Skin epidermis (tissue), 12 donors: ENCODE data around the gene TDRD1.

Experiments
- H3K27ac ChIP-seq, 21 experiments: fragments of 200-600 bp; sonication (generic) in 11 of 21; one replicate each; pipeline ENCODE4 v1.5.0; 2020; ENCODE audit warnings: mild to moderate bottlenecking in 3 of 21, inconsistent platforms in 2 of 21, moderate library complexity in 2 of 21
- H3K4me3 ChIP-seq, 7 experiments: fragments of 200-600 bp; sonication (generic) in 2 of 7; one replicate each; pipeline ENCODE4 v1.5.0; 2020; ENCODE audit warnings: inconsistent platforms in 2 of 7, mild to moderate bottlenecking in 2 of 7, moderate library complexity in 1 of 7

The TDRD1 gene

DNA sequence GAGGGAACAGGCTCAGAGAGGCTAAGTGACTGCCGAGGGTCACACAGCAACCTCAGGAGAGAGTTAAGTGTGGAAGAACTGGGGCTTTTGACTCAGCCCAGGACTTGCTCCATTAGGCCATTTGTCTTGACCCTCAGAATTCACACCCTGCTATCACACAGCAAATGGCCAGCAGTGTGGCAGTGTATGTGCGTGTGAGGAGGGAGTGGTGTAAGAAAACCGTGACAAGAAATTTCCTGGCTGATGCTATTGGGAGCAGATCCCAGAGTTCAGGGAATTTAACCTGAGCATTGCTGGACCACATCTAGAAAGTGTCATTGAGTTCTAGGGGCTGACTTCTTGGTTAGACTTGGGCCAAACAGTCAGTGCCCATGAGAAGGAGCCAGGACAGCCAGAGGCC lies 78.3 kb downstream of the TDRD1 start:
- peak overlapping the region in 9 of 21 experiments; percentile 3 to 53 (median 28) for H3K27ac ChIP-seq

DNA sequence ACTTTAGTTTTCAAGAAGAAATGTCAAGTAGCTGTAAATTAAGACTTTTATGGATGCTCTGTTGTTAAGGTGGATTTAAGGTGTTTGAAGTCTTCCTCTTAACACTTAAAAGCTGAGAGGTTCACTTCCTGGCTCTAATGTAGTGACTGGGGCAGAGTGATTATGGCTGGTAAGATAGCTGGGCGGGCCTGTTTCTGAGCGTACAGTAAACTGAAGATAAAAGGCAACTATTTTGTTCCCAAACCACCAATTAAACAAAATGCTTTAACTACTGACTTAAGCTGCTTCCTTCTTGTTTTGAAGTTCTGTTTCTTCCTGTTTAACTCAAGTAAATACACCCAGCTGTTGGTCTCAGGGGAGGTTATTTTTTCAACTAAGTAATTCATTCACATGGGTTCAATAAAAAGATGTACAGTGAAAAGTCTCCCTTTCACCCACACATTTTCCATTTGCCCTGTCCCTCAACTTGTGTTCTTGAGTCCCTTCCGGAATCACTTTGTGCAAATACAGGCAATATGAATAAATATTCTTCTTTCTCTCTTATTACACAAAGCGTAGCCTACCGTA lies 79.2 kb downstream of the TDRD1 start:
- Histone ChIP-seq H3K27ac (peak overlapping the region in 9 of 21 experiments; percentile 3 to 53 (median 35)), H3K4me3 (no peak overlapping the region)

More for the DNA sequence above, 78.3 kb downstream of the TDRD1 start:
- no peak overlapping the region for H3K4me3 ChIP-seq

DNA sequence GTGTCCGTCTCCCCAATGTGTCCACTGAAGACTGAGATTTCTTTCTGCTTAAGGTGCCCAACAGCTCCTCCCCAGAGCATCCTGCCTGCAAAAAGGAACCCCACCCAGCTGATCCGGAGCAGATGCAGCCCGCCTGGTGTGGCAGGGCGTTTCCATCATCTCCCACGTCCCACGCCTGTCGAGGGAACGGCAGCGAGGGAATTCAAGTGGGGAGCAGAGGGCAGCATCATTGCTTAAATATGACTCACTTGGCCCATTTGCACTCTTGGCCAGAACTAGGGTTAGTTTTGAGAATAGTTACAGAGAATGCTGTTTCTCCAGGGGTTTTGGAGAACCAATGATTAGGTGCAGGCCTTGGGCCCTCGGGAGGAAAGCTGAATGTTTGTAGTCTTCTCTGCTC lies 80.7 kb downstream of the TDRD1 start:
- Histone ChIP-seq H3K27ac (peak overlapping the region in 11 of 21 experiments; percentile 15 to 72 (median 59)), H3K4me3 (no peak overlapping the region)

DNA sequence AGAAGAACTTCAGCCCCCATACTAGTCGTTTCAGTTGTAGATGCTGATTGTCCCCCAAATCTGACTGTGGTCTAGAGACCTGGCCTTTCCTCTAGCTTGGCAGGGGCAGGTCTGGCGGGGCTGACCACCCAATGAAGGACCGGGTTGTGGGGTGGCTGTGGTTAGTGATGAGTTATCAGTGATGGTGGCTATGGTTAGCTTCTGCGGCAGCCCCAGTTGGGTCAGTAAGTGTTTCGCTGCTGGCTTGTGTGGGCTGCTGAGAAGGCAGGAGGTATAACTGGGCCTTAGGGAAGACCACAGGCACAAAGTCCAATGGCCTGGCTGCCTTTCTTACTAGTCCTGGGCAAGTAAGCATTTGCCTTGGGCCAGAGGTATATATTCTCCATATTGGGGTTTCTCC lies 81.2 kb downstream of the TDRD1 start:
- Histone ChIP-seq H3K27ac (peak overlapping the region in 16 of 21 experiments; percentile 15 to 74 (median 62)), H3K4me3 (no peak overlapping the region)

DNA sequence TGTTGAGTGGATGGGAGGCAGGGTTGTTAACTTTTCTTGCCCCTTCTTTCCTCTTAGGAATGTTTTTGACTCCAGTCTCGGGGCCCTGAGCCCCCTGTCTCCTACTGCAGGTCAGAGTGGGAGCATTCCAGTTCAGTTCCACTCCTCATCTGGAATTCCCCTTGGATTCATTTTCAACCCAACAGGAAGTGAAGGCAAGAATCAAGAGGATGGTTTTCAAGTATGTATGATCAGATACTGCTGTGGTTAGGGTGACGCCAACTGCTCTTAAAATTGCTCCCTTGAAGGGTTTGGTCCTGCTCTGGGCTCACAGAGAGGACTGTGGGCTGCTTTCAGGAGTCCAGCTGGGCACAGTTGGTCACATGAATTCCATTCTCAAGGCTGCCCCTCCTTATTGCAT lies 81.9 kb downstream of the TDRD1 start:
- Histone ChIP-seq H3K27ac (peak overlapping the region in 11 of 21 experiments; percentile 15 to 74 (median 68)), H3K4me3 (no peak overlapping the region)

DNA sequence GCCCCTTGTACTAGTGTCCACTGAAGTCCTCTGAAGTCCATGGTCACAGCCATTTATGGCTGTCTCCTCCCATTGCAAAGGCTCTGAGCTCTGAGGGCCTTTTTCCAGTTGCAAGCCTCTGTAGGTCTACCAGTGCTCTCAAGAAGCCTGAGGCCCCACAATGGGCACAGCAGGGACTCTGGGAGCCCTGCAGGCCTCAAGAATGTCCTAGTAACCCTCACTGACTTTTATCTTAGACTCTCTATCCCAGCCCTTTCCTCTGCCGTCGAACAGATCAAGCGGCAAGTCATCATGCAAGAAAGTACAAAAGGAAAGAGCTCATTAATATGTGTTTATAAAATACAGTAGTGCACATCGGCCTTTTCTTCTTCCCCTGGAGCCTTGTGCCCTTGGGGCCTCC lies 83.3 kb downstream of the TDRD1 start:
- H3K27ac ChIP-seq = no peak overlapping the region

GRCh38 chr10:114265392-114266053 lies 86.4 kb downstream of the TDRD1 start:
- no peak overlapping the region for H3K4me3 ChIP-seq
- peak overlapping the region in 12 of 21 experiments; percentile 18 to 71 (median 54) for H3K27ac ChIP-seq

More for the DNA sequence above, 83.3 kb downstream of the TDRD1 start:
- H3K4me3 ChIP-seq = no peak overlapping the region

GRCh38 chr10:114266521-114266920 lies 87.4 kb downstream of the TDRD1 start:
- peak overlapping the region in 8 of 21 experiments; percentile 2 to 69 (median 43) for H3K27ac ChIP-seq
- H3K4me3 ChIP-seq = no peak overlapping the region

GRCh38 chr10:114271075-114271778 lies 92.1 kb downstream of the TDRD1 start:
- Histone ChIP-seq H3K4me3 (no peak overlapping the region), H3K27ac (peak overlapping the region in 8 of 21 experiments; percentile 3 to 58 (median 20))

- peak overlapping the region in 8 of 21 experiments; percentile 3 to 58 (median 38) for H3K27ac ChIP-seq
- H3K4me3 ChIP-seq = no peak overlapping the region
Observed at GRCh38 chr10:114271779-114272167, 92.6 kb downstream of the TDRD1 start.

DNA sequence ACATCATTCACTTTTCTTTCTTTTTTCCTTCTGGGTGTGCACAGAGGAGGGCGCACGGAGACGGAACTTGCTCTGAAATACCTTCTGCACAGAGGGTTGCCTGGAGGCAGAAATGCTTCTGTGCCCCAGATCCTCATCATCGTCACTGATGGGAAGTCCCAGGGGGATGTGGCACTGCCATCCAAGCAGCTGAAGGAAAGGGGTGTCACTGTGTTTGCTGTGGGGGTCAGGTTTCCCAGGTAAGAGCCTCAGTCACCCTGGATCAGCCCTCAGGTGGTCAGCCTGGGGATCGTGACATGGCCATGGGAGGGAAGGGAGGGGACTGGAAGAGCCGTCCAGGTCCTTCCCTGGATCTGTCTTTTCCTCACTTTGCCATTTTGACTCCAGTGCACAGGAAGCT lies 93.5 kb downstream of the TDRD1 start:
- no peak overlapping the region for H3K4me3 ChIP-seq
- H3K27ac ChIP-seq = no peak overlapping the region

- Histone ChIP-seq H3K27ac (no peak overlapping the region), H3K4me3 (no peak overlapping the region)
Observed at GRCh38 chr10:114273910-114274309, 94.8 kb downstream of the TDRD1 start.

- H3K4me3 ChIP-seq = no peak overlapping the region
- H3K27ac ChIP-seq = no peak overlapping the region
Observed at GRCh38 chr10:114274616-114275453, 95.7 kb downstream of the TDRD1 start.

- Histone ChIP-seq H3K4me3 (no peak overlapping the region), H3K27ac (no peak overlapping the region)
Observed at GRCh38 chr10:114276066-114276465, 96.9 kb downstream of the TDRD1 start.

DNA sequence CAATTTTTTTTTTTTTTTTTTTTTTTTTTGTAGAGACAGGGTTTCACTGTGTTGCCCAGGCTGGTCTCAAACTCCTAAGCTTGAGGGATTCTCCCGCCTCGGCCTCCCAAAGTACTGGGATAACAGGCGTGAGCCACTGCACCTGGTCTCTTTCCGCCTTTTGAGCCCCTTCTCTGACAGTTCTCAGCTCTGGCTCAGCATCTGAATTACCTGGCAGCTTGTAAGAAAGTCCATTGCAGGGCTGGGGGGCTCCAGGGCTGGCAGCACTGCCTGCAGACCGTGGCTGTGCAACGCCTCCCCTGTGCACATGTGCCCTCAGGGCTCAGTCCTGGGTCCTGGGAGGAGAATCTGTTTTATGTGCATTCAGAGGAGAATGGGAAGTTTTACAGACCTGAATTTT lies 97.5 kb downstream of the TDRD1 start:
- H3K27ac ChIP-seq = no peak overlapping the region

GRCh38 chr10:114278140-114278883 lies 99.2 kb downstream of the TDRD1 start:
- H3K4me3 ChIP-seq = no peak overlapping the region
- H3K27ac ChIP-seq = peak overlapping the region in 1 of 21 experiments; percentile 18

More for the DNA sequence above, 97.5 kb downstream of the TDRD1 start:
- H3K4me3 ChIP-seq = no peak overlapping the region

DNA sequence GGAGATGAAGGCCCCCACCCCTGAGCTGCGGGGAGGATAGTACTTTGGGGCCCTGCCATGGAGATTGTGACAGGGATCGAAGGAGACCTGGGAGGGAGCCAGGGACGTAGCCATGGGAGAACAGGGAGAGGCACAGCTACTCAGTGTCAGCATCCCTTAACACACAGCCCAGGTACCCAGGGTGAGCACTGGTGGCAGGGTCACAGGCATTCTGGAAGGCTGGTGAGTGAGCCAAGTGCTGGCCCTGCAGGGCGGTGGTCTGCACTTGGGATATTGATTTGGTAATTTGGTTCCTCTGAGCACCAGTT lies 99.7 kb downstream of the TDRD1 start:
- no peak overlapping the region for H3K27ac ChIP-seq
- H3K4me3 ChIP-seq = no peak overlapping the region

DNA sequence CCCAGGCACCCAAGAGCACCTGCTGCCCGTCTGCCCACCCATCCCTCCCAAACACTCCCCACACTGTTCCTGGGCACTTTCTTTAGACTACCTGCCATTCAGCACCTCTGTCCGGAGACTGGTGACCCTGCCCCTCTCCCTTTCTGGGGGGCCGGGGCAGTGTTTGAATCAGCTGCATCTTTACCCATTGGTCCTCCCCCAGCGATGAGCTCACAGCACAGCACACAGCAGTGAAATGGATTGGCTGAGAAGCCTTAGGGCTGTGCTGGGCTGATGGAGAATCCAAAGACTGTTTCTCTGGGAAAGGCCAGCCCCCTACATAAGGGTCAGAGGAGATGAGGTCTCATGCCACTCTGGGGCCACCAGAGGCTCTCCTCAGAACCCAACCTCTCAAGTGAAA lies 100.1 kb downstream of the TDRD1 start:
- H3K4me3 ChIP-seq = no peak overlapping the region
- peak overlapping the region in 3 of 21 experiments; percentile 1 to 43 (median 30) for H3K27ac ChIP-seq

GRCh38 chr10:114279901-114280644 lies 100.9 kb downstream of the TDRD1 start:
- H3K27ac ChIP-seq = peak overlapping the region in 7 of 21 experiments; percentile 5 to 45 (median 30)
- H3K4me3 ChIP-seq = no peak overlapping the region
